Fibroblast of lung (primary cell): Measurements from ENCODE around the gene DGKG. TPM values are rescaled to one million over a fixed set of nuclear protein-coding genes. Genes with fewer than 3 reads are reported as not detected.

ENCODE experiments used
- DNase-seq, 2 donors: peaks; one replicate each; pipeline versions ENCODE4 v3.0.0 to v3.0.0-alpha.2; 2010; ENCODE audit warnings: low read depth in 2 of 2
- H2AFZ ChIP-seq: 2 replicates; pipeline ENCODE4 v1.5.1; 2012; ENCODE audit warnings: low read length, control low read depth, inconsistent platforms
- H3K27ac ChIP-seq: 2 replicates; pipeline ENCODE4 v1.5.1; 2011; ENCODE audit warnings: low read length, control low read depth; ENCODE audit not compliant: insufficient read depth
- H3K27me3 ChIP-seq: 2 replicates; pipeline ENCODE4 v1.5.1; 2011; ENCODE audit warnings: mild to moderate bottlenecking, low read length; ENCODE audit not compliant: control insufficient read depth, insufficient read depth
- H3K36me3 ChIP-seq: 2 replicates; pipeline ENCODE4 v1.5.1; 2011; ENCODE audit warnings: low read length; ENCODE audit not compliant: control insufficient read depth, insufficient read depth
- H3K4me1 ChIP-seq: 2 replicates; pipeline ENCODE4 v1.5.1; 2011; ENCODE audit warnings: low read length; ENCODE audit not compliant: control insufficient read depth, insufficient read depth; ENCODE audit errors: extremely low read depth
- H3K4me2 ChIP-seq: 2 replicates; pipeline ENCODE4 v1.5.1; 2011; ENCODE audit warnings: low read length, control low read depth; ENCODE audit not compliant: insufficient read depth; ENCODE audit errors: extremely low read depth
- H3K4me3 ChIP-seq, 4 experiments: fragments of 200-600 bp in 1 of 4; sonication (generic) in 1 of 4; replicated peaks in 1 of 4; 2 replicates each; pipeline ENCODE4 v1.5.1; 2011 to 2016; ENCODE audit warnings: low read length in 4 of 4, low read depth in 3 of 4, mild to moderate bottlenecking in 3 of 4, control low read depth in 2 of 4, inconsistent platforms in 1 of 4, mixed read lengths in 1 of 4; ENCODE audit not compliant: insufficient read depth in 1 of 4; ENCODE audit errors: control extremely low read depth in 1 of 4
- H3K79me2 ChIP-seq: 2 replicates; pipeline ENCODE4 v1.5.1; 2012; ENCODE audit warnings: mild to moderate bottlenecking, low read length, inconsistent platforms; ENCODE audit not compliant: control insufficient read depth, insufficient read depth
- H3K9ac ChIP-seq: 2 replicates; pipeline ENCODE4 v1.5.1; 2011; ENCODE audit warnings: mild to moderate bottlenecking, low read length, control low read depth; ENCODE audit not compliant: insufficient read depth
- H3K9me3 ChIP-seq: 2 replicates; pipeline ENCODE4 v1.5.1; 2012; ENCODE audit warnings: low read depth, low read length; ENCODE audit not compliant: control insufficient read depth, insufficient read depth
- H4K20me1 ChIP-seq: 2 replicates; pipeline ENCODE4 v1.5.1; 2011; ENCODE audit warnings: low read length; ENCODE audit not compliant: control insufficient read depth, insufficient read depth; ENCODE audit errors: extremely low read depth
- EZH2 ChIP-seq: IDR thresholded peaks from 2 replicates; pipeline ENCODE4 v1.5.1; 2012; ENCODE audit warnings: low read length, control low read depth, mild to moderate bottlenecking; ENCODE audit errors: missing control alignments
- polyA plus RNA-seq, 2 donors: library from polyadenylated mRNA; depleted of rRNA in 1 of 2; stranded (reverse) in 1 of 2; unstranded in 1 of 2; fragments of >200 nt; gene quantifications; 2 replicates each; pipeline ENCODE4 v1.2.1, GENCODE V29; 2011 to 2012; ENCODE audit warnings: missing spikeins in 1 of 2
- total RNA-seq: library from RNA; depleted of rRNA; stranded (reverse); fragments of >200 nt; gene quantifications from 2 replicates; pipeline ENCODE4 v1.2.1, GENCODE V29; 2014
- TF ChIP-seq, protein P1 (sequence below), 2 donors: IDR thresholded peaks in 1 of 2; conservative IDR thresholded peaks in 1 of 2; 1 replicate in 1 of 2; 2 replicates in 1 of 2; pipeline ENCODE4 v1.5.1; 2011 to 2012; ENCODE audit warnings: low read length in 2 of 2, control low read depth in 1 of 2, inconsistent platforms in 1 of 2, low read depth in 1 of 2, mild to moderate bottlenecking in 1 of 2

The DGKG gene
- total and polyA plus RNA-seq, 2 donors (not counting 1 experiment from before 2014, with no cell fraction given), result 3.7 to 4.8 TPM

DNA sequence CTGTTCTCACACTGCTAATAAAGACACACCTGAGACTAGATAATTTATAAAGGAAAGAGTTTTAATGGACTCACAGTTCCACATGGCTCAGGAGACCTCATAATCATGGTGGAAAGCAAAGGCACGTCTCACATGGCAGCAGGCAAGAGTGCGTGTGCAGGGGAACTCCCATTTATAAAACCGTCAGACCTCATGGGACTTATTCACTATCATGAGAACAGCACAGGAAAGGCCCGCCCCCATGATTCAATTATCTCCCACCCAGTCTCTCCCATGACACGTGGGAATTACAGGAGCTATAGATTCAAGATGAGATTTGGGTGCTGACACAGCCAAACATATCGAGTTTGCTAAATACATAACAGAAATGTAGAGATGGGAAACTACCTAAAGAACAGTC is 39.5 kb upstream of the DGKG start:
- no peak overlapping the region for H3K4me2 ChIP-seq
- H3K36me3 ChIP-seq, result no peaks in the 10 kb centered on the region
- TF ChIP-seq EZH2, result no peak
- TF ChIP-seq, protein P1, sequence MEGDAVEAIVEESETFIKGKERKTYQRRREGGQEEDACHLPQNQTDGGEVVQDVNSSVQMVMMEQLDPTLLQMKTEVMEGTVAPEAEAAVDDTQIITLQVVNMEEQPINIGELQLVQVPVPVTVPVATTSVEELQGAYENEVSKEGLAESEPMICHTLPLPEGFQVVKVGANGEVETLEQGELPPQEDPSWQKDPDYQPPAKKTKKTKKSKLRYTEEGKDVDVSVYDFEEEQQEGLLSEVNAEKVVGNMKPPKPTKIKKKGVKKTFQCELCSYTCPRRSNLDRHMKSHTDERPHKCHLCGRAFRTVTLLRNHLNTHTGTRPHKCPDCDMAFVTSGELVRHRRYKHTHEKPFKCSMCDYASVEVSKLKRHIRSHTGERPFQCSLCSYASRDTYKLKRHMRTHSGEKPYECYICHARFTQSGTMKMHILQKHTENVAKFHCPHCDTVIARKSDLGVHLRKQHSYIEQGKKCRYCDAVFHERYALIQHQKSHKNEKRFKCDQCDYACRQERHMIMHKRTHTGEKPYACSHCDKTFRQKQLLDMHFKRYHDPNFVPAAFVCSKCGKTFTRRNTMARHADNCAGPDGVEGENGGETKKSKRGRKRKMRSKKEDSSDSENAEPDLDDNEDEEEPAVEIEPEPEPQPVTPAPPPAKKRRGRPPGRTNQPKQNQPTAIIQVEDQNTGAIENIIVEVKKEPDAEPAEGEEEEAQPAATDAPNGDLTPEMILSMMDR (conservative IDR thresholded peaks at IDR 0.05 in 1 of 2, IDR thresholded peaks at IDR 0.05 in 1 of 2; ENCODE audit: low read depth in 1 of 2, low read length in 2 of 2), result no peak
- no peak overlapping the region for H3K9ac ChIP-seq
- no peaks in the 10 kb centered on the region for H3K27me3 ChIP-seq
- H2AFZ ChIP-seq, result no peak overlapping the region
- H3K4me3 ChIP-seq, result no peak overlapping the region
- H3K4me1 ChIP-seq, result no peaks in the 10 kb centered on the region
- no peaks in the 10 kb centered on the region for H3K79me2 ChIP-seq
- H4K20me1 ChIP-seq, result no peaks in the 10 kb centered on the region
- H3K27ac ChIP-seq, result no peak overlapping the region
- DNase-seq, result no peak
- no peaks in the 10 kb centered on the region for H3K9me3 ChIP-seq

DNA sequence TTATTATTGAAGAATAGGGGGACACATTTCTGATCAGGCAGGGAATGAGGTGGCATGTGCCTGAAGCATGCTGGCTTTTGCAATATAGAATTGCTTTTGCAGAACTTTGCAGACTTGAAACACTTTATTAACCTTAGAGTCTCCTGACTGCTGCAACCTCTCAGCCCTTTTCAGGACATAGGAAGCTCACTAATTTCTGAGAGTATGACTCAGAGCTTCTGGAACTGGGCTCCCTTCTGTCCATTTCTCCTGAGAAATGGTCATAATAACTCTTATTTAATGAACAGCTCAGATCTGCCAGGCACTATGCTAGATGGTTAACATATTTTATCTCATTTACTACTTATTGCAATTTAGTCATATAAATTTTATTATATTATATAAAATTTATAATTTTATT is 38.6 kb upstream of the DGKG start:
- H3K9me3 ChIP-seq, result no peaks in the 10 kb centered on the region
- H3K9ac ChIP-seq, result no peak overlapping the region
- no peak overlapping the region for H2AFZ ChIP-seq
- no peaks in the 10 kb centered on the region for H3K79me2 ChIP-seq
- no peak overlapping the region for H3K4me3 ChIP-seq
- H3K4me2 ChIP-seq, result no peak overlapping the region
- H3K36me3 ChIP-seq, result no peaks in the 10 kb centered on the region
- H3K4me1 ChIP-seq, result no peaks in the 10 kb centered on the region
- H4K20me1 ChIP-seq, result no peaks in the 10 kb centered on the region
- H3K27me3 ChIP-seq, result no peaks in the 10 kb centered on the region
- no peak overlapping the region for H3K27ac ChIP-seq
- peak in 1 of 2 donors; percentile 30 for DNase-seq
- TF ChIP-seq EZH2, result no peak
- TF ChIP-seq, protein P1 (conservative IDR thresholded peaks at IDR 0.05 in 1 of 2, IDR thresholded peaks at IDR 0.05 in 1 of 2; ENCODE audit: low read depth in 1 of 2, low read length in 2 of 2), result no peak

DNA sequence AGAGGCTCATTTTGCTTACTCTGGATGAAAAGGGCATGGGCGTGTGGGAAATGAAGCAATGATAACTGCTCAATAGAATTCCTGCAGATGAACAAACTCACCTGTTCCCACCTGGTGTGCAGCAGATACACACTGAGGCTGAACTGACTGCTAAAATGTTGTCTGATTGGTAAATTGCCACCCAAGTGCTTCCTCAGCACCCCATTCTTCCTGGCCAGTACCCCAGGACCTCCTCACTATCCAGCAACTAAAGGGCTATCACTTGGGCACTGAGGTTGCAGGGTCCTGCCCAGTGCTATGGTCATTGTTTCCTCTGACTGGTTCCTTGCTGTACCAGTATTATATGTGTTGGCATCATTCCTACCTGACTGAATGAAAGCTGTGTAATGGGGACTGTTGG is 38.0 kb upstream of the DGKG start:
- Histone ChIP-seq H3K36me3 (no peaks in the 10 kb centered on the region), H3K4me3 (no peak overlapping the region), H3K9ac (no peak overlapping the region), H3K4me1 (no peaks in the 10 kb centered on the region), H4K20me1 (no peaks in the 10 kb centered on the region), H3K79me2 (no peaks in the 10 kb centered on the region), H3K9me3 (no peaks in the 10 kb centered on the region), H3K27ac (no peak overlapping the region), H3K4me2 (no peak overlapping the region), H2AFZ (no peak overlapping the region), H3K27me3 (no peaks in the 10 kb centered on the region)
- DNase-seq, result no peak
- no peak for TF ChIP-seq EZH2
